ENCODE data around the gene THAP11. TPM values are rescaled to one million over a fixed set of nuclear protein-coding genes. Genes with fewer than 3 reads are reported as not detected.
A peak's percentile ranks its signal among the peaks of the same experiment; 100 is the strongest.
"Not testable (repeated sequence)": the region's sequence is repeated elsewhere in the genome, so short reads cannot be mapped to it uniquely, and the experiment has no call there.

THAP11 gene
- total RNA-seq, 2 donors from 2014 or later = 31.7 to 39.2 TPM

DNA sequence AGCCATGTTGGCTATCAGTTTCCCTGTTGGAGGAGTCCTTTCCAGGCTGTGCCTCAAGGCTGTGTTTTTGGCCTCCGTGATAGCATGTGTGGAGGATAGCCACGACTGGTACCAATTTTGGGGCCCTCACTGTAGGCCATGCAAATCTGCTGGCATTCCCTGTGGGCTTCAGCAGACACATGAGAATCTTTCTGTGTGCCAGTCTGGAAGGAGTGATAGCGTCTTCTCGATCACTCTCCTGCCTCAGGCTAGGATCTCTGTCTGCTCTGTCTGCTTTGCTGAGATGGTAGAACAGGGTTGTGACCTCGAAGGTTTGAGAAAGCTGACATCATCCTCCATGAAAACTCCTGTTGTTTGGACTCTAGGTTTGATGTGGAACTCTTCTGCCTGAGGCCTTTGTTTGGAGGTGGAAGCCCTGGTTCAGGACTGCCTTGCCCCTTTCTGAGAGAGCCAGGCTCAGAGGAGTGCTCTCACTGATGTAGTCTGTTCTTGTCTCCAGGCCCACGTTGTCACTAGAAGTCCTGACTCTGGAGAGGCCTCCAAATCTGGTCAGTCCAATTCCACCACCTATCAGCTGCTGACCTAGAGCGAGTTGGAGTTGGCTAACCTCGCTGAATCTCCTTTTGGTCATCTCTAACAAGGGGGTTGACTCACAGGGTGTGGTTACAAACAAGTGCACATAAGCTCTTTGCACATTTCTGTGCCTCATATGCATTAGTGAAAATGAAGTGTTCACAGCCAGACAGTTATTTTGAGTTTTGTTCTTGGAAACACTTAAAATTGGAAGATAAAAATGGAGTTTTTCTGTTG is 18.7 kb downstream of the THAP11 start:
- ATAC-seq (replicated peaks in 1 of 2) (no peak), DNase-seq (no peak)
- Mint-ChIP-seq H3K4me3 (no peak overlapping the region), H3K27ac (peak overlapping the region; percentile 8), H3K36me3 (ENCODE audit: insufficient read depth in 2 of 2) (peaks cover 0 to 1% of the 10 kb centered on the region in 2 donors), H3K4me1 (ENCODE audit: low read depth) (peaks cover 32% of the 10 kb centered on the region), H3K9me3 (no peaks in the 10 kb centered on the region), H3K27me3 (ENCODE audit: low read depth) (no peaks in the 10 kb centered on the region)

DNA sequence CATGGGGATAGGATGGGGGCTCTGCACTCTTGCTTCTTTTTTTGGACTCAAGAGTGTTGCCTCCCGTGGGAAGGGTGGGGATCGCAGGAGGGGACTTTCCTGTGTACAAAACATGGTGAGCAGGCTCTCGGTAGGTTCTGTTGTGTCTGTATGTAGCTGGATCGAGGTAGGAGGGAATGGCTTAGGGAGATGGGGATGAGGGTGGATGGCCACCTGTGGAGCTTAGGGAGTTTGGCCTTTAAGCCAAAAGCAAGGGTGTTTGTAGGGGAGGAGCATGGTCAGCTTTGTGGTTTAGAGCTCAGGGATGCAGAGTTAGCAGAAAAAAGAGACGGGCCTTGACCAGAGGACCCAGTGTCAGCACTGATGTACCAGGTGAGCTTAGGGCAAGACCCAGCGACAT is 19.8 kb downstream of the THAP11 start:
- Mint-ChIP-seq H3K27me3 (ENCODE audit: low read depth) (no peaks in the 10 kb centered on the region), H3K4me1 (ENCODE audit: low read depth) (peaks cover 23% of the 10 kb centered on the region), H3K27ac (no peak overlapping the region), H3K9me3 (no peaks in the 10 kb centered on the region), H3K4me3 (no peak overlapping the region), H3K36me3 (ENCODE audit: insufficient read depth in 2 of 2) (peaks cover 0 to 7% of the 10 kb centered on the region in 2 donors)
- no peak for ATAC-seq (replicated peaks in 1 of 2)
- DNase-seq = no peak

DNA sequence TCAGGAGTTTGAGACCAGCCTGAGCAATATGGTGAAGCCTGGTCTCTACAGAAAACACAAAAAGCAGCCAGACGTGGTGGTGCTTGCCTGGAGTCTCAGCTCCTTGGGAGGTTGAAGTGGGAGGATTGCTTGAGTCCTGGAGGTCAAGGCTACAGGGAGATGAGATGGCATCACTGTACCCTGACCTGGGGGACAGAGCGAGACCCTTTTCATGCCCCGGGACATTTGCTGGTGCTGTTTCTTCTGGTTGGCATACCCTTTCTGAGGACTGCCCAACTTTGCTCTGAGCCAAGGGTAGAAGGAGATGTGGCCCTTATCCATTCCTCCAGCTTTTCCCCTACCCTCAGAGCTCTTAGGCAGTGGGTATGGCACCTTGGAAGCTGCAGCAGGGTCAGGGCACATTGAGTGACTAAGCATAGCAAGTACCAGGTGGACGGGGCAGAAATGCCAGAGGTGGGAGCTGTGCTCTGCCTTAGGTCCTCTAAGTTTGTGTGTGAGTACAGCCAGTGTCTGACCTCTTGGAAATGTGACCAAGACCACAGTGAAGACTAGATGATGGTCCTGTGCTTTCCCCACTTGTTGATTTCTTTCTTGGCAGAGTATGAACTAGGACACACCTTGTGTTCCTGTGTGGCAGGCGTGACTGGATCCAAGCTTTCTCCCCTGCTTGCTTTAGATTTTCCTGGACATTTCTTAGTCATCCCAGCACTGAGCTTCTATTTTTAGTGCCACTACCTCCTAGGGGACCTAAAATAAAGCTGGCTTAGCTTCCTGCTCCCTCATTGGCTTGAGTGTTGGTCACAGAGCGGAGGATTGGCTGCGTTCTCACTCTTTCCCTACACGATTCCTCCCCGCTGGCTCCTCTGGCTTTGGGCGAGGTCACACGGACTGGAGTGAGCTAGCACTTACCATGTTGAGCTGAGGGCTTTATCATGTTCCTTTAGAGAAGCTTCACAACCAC is 20.8 kb downstream of the THAP11 start:
- Mint-ChIP-seq H3K4me1 (ENCODE audit: low read depth) (peaks cover 13% of the 10 kb centered on the region), H3K36me3 (ENCODE audit: insufficient read depth in 2 of 2) (peaks cover 0 to 7% of the 10 kb centered on the region in 2 donors), H3K27ac (no peak overlapping the region), H3K4me3 (no peak overlapping the region), H3K9me3 (no peaks in the 10 kb centered on the region), H3K27me3 (ENCODE audit: low read depth) (no peaks in the 10 kb centered on the region)
- ATAC-seq (replicated peaks in 1 of 2) = no peak
- DNase-seq = no peak

DNA sequence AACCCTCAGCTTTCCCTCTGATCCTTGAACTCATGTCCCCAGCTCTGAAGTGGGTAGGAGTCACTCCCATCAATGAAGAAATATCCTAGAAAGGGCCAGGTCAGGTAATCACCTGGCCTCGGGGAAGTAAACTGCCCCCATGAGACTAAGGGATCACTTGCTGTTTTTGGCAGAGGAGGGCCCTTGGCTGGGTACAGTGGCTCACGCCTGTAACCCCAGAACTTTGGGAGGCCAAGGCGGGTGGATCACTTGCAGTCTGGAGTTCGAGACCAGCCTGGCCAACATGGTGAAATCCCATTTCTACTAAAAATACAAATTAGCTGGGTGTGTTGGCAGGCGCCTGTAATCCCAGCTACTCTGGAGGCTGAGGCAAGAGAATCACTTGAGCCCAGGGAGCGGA is 21.9 kb downstream of the THAP11 start:
- H3K4me3 Mint-ChIP-seq; H3K36me3 Mint-ChIP-seq (ENCODE audit: insufficient read depth in 2 of 2); ATAC-seq (replicated peaks in 1 of 2): not testable (repeated sequence)

DNA sequence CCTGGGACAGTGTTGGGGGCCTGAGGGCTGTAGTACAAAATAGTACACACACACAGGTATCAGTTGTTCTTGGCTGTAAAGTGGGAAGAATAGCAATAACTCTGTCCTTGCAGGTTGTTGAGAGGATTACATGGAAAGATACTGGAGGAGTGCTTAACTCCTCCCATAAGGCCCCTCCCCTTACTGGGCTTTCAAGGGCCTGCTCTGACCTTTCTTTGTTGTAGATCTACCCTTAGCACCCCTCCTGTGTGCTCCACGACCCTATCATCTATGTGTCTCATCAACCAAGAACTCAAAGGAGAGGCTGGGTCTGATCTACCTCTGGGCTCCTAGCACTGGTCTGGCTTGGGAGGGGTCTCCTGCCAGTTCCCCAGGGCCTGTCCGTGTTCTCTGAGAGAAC is 22.5 kb downstream of the THAP11 start:
- Mint-ChIP-seq H3K4me3 (no peak overlapping the region), H3K27me3 (ENCODE audit: low read depth) (no peaks in the 10 kb centered on the region), H3K4me1 (ENCODE audit: low read depth) (peaks cover 6% of the 10 kb centered on the region), H3K36me3 (ENCODE audit: insufficient read depth in 2 of 2) (peaks cover 0 to 7% of the 10 kb centered on the region in 2 donors), H3K27ac (no peak overlapping the region), H3K9me3 (no peaks in the 10 kb centered on the region)
- DNase-seq = no peak
- ATAC-seq (replicated peaks in 1 of 2) = no peak

More for the DNA sequence above, 21.9 kb downstream of the THAP11 start:
- H3K4me1 Mint-ChIP-seq (ENCODE audit: low read depth); H3K9me3 Mint-ChIP-seq; DNase-seq; H3K27me3 Mint-ChIP-seq (ENCODE audit: low read depth); H3K27ac Mint-ChIP-seq: not testable (repeated sequence)

DNA sequence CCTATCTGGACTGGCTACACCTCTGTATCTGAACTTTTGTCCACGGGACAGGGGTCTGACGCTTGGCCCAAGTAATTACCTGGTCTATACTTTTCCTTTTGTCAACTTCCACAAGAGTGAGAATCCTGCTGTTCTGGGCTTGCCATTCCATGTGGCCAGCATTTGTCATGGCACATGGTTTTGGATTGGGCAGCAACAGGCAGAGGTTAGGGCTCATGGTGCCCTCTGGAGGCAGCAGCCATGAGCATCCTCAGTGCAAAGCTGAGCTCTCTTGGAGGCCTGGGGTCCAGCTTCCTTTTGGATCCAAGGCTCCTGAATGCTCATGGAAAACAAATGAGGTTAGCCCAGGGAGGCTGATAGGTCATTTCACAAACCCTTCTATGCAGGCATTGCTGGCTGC is 23.2 kb downstream of the THAP11 start:
- H3K27me3 Mint-ChIP-seq (ENCODE audit: low read depth) = no peaks in the 10 kb centered on the region
- H3K27ac Mint-ChIP-seq = no peak overlapping the region
- no peaks in the 10 kb centered on the region for H3K9me3 Mint-ChIP-seq
- H3K4me1 Mint-ChIP-seq (ENCODE audit: low read depth) = peaks cover 6% of the 10 kb centered on the region
- ATAC-seq (replicated peaks in 1 of 2) = no peak
- no peak for DNase-seq
- no peak overlapping the region for H3K4me3 Mint-ChIP-seq
- peaks cover 0 to 8% of the 10 kb centered on the region in 2 donors for H3K36me3 Mint-ChIP-seq (ENCODE audit: insufficient read depth in 2 of 2)

DNA sequence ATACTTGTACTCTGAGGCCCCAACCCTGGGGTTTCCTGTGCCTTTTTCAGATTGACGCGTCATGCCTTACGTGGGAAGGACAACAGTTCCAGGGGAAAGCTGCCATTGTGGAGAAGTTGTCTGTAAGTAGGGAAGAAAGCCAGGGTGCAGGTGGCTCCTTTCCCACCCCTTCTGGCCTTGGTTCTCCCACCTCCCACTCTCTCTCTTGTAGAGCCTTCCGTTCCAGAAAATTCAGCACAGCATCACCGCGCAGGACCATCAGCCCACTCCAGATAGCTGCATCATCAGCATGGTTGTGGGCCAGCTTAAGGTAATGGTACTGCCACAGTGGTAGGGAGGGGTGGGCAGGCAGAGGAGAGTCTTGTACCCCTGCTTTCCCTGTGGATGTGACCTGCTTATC is 26.2 kb downstream of the THAP11 start:
- H3K4me3 Mint-ChIP-seq = no peak overlapping the region
- H3K4me1 Mint-ChIP-seq (ENCODE audit: low read depth) = peaks cover 7% of the 10 kb centered on the region
- H3K27me3 Mint-ChIP-seq (ENCODE audit: low read depth) = no peaks in the 10 kb centered on the region
- ATAC-seq (replicated peaks in 1 of 2) = no peak
- H3K9me3 Mint-ChIP-seq = no peaks in the 10 kb centered on the region
- peaks cover 0 to 13% of the 10 kb centered on the region in 2 donors for H3K36me3 Mint-ChIP-seq (ENCODE audit: insufficient read depth in 2 of 2)
- no peak overlapping the region for H3K27ac Mint-ChIP-seq
- DNase-seq = no peak

DNA sequence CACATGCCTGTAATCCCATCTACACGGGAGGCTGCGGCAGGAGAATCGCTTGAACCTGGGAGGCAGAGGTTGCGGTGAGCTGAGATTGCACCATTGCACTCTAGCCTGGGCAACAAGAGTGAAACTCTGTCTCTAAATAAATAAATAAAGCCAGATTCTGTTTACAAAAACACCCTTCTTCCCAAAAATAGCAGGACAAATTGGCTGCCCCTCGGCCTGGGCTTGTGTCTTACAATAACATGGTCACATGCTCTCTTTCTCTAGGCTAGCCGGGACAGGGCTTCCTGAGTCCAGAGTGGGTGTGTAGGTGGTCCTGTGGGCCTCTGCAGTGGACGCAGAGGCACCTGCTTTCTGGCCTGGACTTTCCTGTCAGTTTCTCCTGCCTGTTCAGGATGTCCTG is 27.5 kb downstream of the THAP11 start:
- no peaks in the 10 kb centered on the region for H3K27me3 Mint-ChIP-seq (ENCODE audit: low read depth)
- peaks cover 19% of the 10 kb centered on the region for H3K4me1 Mint-ChIP-seq (ENCODE audit: low read depth)
- H3K36me3 Mint-ChIP-seq (ENCODE audit: insufficient read depth in 2 of 2) = peaks cover 2 to 15% of the 10 kb centered on the region in 2 donors
- no peak for ATAC-seq (replicated peaks in 1 of 2)
- peak overlapping the region; percentile 54 for H3K27ac Mint-ChIP-seq
- H3K9me3 Mint-ChIP-seq = no peaks in the 10 kb centered on the region
- no peak overlapping the region for H3K4me3 Mint-ChIP-seq
- no peak for DNase-seq

DNA sequence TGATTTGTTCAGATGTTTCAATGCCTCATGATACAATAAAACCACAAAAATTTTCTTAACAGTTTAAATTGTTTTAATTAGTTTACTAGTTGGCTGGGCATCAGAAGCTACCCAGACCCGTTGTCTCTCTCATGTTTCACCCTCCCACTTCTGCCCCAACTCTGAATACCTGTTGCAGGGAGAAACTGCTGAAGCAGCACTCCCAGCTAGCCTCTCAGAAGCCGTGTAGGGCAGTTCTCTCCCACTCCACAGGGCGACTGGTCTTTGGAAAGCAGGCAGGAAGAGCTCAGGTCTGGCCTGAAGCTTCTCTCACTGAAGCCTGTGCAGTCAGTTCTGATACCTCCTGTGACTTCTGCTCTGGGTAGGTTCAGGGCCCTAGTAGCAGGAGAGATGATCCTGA is 29.1 kb downstream of the THAP11 start:
- ATAC-seq (replicated peaks in 1 of 2) = no peak
- peaks cover 2 to 18% of the 10 kb centered on the region in 2 donors for H3K36me3 Mint-ChIP-seq (ENCODE audit: insufficient read depth in 2 of 2)
- H3K4me1 Mint-ChIP-seq (ENCODE audit: low read depth) = peaks cover 32% of the 10 kb centered on the region
- H3K27me3 Mint-ChIP-seq (ENCODE audit: low read depth) = no peaks in the 10 kb centered on the region
- H3K4me3 Mint-ChIP-seq = no peak overlapping the region
- H3K9me3 Mint-ChIP-seq = no peaks in the 10 kb centered on the region
- H3K27ac Mint-ChIP-seq = peak overlapping the region; percentile 35
- no peak for DNase-seq

DNA sequence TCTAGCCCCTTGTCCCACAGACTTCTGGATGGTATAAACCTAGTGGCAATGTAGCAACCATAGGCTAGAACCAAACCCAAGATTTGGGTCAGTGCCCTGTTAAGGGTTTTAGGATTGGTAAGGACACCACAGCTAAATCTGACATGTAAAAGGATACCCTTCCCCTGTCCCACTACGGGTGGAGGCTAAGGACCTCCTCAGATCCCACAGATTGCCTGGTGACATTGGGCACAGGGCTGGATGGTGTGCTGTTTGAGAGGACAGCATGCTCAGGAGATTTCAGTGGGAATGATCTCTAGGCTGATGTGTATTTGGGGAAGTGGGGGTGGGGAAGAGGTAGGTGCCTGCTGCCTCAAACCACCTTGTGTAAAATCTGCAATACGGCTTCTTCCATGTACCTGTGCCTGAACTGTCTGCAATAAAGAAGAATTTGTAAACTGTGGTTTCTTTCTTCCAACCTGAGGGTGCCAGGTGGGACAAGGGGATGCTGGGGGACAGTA is 30.1 kb downstream of the THAP11 start:
- no peaks in the 10 kb centered on the region for H3K27me3 Mint-ChIP-seq (ENCODE audit: low read depth)
- H3K9me3 Mint-ChIP-seq = no peaks in the 10 kb centered on the region
- peaks cover 32% of the 10 kb centered on the region for H3K4me1 Mint-ChIP-seq (ENCODE audit: low read depth)
- H3K4me3 Mint-ChIP-seq = peak overlapping the region; percentile 92 to 93
- ATAC-seq (replicated peaks in 1 of 2) (no peak), DNase-seq (no peak)
- peaks cover 2 to 15% of the 10 kb centered on the region in 2 donors for H3K36me3 Mint-ChIP-seq (ENCODE audit: insufficient read depth in 2 of 2)
- H3K27ac Mint-ChIP-seq = peak overlapping the region; percentile 49

DNA sequence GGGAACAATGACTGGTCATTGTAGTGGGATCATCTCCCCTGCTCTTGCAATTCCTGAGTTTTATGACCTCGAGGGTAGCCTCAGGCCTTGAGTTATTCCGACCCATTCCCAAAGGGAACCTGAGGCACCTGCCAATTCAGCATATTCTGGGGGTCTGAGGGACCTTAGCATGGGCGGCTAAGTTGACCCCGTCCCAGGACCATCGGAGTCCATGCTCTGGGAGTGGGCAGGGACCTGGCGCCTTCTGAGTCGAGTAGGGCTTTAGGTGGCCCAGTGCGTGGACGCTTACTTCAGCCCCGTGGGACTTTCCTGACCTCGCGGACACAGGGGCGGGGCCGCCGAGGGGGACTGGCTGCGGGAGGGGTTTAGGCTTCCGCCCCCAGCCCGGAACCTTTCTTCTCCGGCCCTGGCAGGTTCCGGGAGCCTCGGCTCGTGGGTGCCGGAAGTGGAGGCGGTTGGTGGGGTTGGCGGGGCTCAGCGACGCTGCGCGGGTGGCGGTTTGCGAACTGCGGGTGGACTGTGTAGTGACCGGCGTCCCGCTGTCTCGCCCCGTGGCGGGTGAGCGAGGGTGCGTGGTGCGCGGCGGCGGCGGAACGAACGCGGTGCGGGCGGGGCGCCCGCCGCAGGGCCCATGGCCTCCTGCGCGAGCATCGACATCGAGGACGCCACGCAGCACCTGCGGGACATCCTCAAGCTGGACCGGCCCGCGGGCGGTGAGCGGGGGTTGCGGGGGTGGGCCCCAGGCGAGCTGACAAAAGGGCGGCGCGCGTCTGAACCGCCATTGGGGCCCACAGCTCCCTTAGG is 30.7 kb downstream of the THAP11 start, which contains the start of gene EDC4:
EDC4 (plus strand) TSS at position 422 of the 804 bp plus-strand sequence; CDS start at position 632, 210 bp downstream.
- ATAC-seq (replicated peaks in 1 of 2) (peak; percentile 94 to 96), DNase-seq (peak; percentile 92 to 95)
- Mint-ChIP-seq H3K4me1 (ENCODE audit: low read depth) (peaks cover 32% of the 10 kb centered on the region), H3K27ac (peak within 1 kb of the TSS; percentile 80), H3K9me3 (no peaks in the 10 kb centered on the region), H3K27me3 (ENCODE audit: low read depth) (no peaks in the 10 kb centered on the region), H3K4me3 (peak within 1 kb of the TSS; percentile 92 to 93), H3K36me3 (ENCODE audit: insufficient read depth in 2 of 2) (peaks cover 2 to 15% of the 10 kb centered on the region in 2 donors)

All from activated T-cell treated with anti-CD3 and anti-CD28 coated beads, Interleukin-2, amount 50 U/mL, for 72 hours (primary cell).